GM12874 (cell line): ENCODE data around the gene CDC25B.

ENCODE experiments used
- TF ChIP-seq, protein P1 (sequence below): IDR thresholded peaks from 2 replicates; pipeline ENCODE4 v1.5.1; 2011; ENCODE audit warnings: low read depth, mild to moderate bottlenecking, control low read depth, low read length, moderate library complexity; ENCODE audit not compliant: insufficient read depth

The CDC25B gene

GRCh38 chr20:3839328-3839727 is 43.2 kb downstream of the CDC25B start:
- TF ChIP-seq, protein P1, sequence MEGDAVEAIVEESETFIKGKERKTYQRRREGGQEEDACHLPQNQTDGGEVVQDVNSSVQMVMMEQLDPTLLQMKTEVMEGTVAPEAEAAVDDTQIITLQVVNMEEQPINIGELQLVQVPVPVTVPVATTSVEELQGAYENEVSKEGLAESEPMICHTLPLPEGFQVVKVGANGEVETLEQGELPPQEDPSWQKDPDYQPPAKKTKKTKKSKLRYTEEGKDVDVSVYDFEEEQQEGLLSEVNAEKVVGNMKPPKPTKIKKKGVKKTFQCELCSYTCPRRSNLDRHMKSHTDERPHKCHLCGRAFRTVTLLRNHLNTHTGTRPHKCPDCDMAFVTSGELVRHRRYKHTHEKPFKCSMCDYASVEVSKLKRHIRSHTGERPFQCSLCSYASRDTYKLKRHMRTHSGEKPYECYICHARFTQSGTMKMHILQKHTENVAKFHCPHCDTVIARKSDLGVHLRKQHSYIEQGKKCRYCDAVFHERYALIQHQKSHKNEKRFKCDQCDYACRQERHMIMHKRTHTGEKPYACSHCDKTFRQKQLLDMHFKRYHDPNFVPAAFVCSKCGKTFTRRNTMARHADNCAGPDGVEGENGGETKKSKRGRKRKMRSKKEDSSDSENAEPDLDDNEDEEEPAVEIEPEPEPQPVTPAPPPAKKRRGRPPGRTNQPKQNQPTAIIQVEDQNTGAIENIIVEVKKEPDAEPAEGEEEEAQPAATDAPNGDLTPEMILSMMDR = no peak

DNA sequence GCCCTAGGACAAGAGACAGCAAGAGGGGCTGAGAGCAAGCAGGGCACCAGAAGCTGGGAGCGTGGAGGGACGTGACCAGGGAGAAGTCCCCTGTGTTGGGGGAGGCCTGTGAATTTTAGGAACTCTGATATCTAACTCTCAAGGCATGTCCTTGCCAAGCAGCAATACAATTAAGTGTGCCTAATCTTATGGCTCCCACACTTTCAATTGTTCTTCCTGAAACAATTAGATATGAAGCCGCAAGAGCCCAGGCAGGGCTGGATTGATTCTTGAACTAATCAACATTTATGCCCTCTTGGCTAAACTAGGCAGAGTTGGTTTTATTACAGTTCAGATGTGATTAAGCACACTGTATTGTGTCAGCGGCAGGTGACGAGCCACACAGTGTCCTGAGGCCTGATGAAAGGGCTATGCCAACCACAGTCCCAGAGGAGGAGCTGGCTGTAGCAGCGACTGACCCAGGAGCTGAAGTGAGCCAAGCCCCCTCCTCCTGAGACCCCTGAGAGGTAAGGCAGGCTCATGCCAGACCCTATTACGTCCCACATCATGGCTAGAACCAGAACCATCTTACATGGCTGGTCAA is 46.3 kb downstream of the CDC25B start:
- TF ChIP-seq, protein P1 = no peak

DNA sequence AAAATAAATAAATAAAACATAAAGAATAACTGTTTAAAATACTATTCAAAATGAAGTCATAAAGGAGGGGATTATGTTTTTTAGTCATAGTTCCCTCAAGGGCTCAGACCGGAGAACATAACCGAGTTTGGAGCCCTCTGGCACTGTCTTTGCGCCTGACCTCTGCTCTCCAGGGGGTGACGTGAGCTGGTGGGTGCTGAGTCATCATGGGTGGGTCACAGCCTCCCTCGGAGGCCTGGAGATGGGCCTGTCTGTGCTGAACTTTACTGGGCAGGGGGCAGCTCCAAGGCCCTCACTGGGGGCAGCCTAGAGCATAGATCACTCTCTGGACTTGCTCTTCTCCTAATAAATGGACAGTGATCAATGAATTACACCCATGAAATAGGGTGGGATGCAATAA is 47.4 kb downstream of the CDC25B start:
- TF ChIP-seq, protein P1 = no peak

GRCh38 chr20:3846378-3846739 is 50.2 kb downstream of the CDC25B start:
- TF ChIP-seq, protein P1 = no peak

GRCh38 chr20:3846740-3847428 is 50.8 kb downstream of the CDC25B start, which contains the start of gene MAVS:
Gene MAVS (plus strand): TSS chr20:3846834. CDS start chr20:3854625, 7,791 bp downstream.
- TF ChIP-seq, protein P1 = 0 out of 2 replicates have a peak, but pooled peaks have one; percentile 12

DNA sequence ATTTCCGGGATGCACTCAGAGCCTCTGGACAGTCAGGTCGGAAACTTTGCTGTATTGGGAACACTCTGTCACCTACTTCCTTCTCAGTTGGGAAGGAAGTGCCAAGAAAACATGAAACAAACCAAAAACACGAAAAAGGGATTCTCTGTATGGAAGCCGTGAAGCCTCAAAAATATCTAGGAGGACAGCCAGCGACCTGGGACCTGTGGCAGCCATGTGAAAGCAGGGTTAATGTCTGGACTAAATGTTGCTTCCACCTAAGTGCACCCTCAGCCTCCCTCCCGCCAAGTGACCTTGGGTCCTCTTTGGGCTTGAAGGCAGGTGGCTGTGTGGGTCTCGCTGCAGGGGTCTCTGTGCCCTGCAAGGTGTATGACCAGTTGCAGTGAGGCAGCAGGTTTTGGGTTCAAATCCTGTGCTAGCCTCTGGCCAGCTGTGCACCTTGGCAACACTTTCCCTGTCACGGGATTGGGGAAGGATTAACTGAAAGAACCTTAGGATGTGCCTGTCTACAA is 51.4 kb downstream of the CDC25B start:
- TF ChIP-seq, protein P1 = no peak

- TF ChIP-seq, protein P1 = no peak
Observed at GRCh38 chr20:3848565-3848964, 52.5 kb downstream of the CDC25B start.
